HUES64 (cell line): ENCODE measurements around the gene KIF16B.

Source experiments
- H3K27ac ChIP-seq: 2 replicates; pipeline ENCODE4 v1.7.0; 2013; ENCODE audit warnings: low read depth, low read length, inconsistent platforms
- H3K27me3 ChIP-seq: 2 replicates; pipeline ENCODE4 v1.6.1; 2013; ENCODE audit warnings: mild to moderate bottlenecking, low read length; ENCODE audit not compliant: insufficient read depth
- H3K36me3 ChIP-seq: 2 replicates; pipeline ENCODE4 v1.6.1; 2013; ENCODE audit warnings: mild to moderate bottlenecking, low read length; ENCODE audit not compliant: insufficient read depth
- H3K4me1 ChIP-seq: 2 replicates; pipeline ENCODE4 v1.6.1; 2013; ENCODE audit warnings: mild to moderate bottlenecking, low read length, moderate library complexity; ENCODE audit not compliant: insufficient read depth
- H3K4me3 ChIP-seq: 2 replicates; pipeline ENCODE4 v1.5.1; 2013; ENCODE audit warnings: mild to moderate bottlenecking, low read length, moderate library complexity
- H3K9ac ChIP-seq: 2 replicates; pipeline ENCODE4 v1.6.1; 2013; ENCODE audit warnings: mild to moderate bottlenecking, low read depth, low read length
- H3K9me3 ChIP-seq: 2 replicates; pipeline ENCODE4 v1.6.1; 2013; ENCODE audit warnings: low read depth, low read length; ENCODE audit not compliant: insufficient read depth
- WGBS: fragments of 150-250, 120-280 bp; methylation state at CpG from one replicate; pipeline ENCODE4 v1.1.7; 2013; ENCODE audit warnings: missing lambda C conversion rate; 5-methylcytosine and 5-hydroxymethylcytosine counted together

KIF16B gene

DNA sequence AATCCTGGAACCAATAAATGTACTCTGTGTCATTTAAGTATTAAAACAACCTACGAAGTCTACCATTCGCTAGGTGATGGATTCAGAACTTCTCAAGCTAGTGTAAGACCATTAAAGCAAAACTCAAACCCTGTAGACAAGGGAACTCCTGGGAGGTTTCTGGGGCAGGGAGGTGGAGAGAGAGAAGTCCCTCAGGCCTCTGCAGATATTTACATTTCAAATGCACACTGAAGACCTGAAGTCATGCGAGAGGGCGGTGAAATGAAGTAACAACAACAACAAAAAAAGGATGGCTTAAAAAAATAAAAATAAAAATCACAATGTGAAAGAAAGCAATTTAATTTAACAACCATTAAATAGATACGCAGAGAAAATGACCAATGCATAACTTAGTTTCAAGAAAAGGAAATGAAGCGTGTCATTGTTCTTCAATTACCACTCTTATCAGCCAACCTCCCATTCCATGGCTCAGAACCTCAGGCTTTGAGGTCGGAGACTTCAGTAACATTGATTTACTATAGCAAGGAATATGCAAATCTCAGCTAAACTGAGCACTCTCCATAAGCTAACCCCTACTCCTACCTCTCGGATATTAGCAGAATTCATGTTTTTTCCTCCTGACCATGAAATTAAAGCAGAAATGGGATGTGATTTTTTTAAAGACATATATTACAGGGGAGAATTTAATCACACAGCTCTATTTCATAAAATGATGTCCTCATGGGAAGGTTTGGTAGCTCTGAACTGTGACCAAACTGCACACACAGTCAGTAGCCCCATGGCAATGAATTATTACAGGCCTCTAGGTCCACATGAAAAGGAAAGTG lies 140.6 kb downstream of the KIF16B start:
- Histone ChIP-seq H3K4me3 (no peak overlapping the region), H3K9ac (no peak overlapping the region), H3K27ac (no peak overlapping the region), H3K9me3 (no peaks in the 10 kb centered on the region), H3K4me1 (peaks cover 13% of the 10 kb centered on the region; the same call in 1 of the 2 replicates), H3K36me3 (peaks cover 6% of the 10 kb centered on the region; the same call in 1 of the 2 replicates), H3K27me3 (no peaks in the 10 kb centered on the region)
- WGBS = 80% methylated on average over 6 of the region's 8 CpGs

DNA sequence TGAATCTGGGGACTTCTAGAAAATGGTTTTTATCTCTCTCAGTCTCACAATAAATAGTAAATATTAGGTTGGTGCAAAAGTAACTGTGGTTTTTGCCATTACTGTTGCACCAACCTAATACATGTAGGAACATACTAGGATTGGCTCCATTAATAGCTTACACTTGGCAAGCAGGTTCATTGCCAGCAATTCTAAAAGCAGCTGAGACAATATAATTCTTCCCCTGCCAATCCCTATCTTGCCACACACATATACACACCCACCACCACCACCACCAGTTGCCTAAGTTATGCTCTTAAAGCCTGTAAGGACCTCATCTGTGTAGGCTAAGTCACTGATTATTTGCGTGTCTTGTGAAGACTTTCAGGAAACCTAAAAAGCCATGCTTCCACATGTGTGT lies 145.1 kb downstream of the KIF16B start:
- H3K9ac ChIP-seq = no peak overlapping the region
- WGBS = 92% methylated on average over 1 of the region's 1 CpG
- H3K4me3 ChIP-seq = no peak overlapping the region
- H3K36me3 ChIP-seq = peaks cover 13% of the 10 kb centered on the region
- H3K27me3 ChIP-seq = no peaks in the 10 kb centered on the region
- no peaks in the 10 kb centered on the region for H3K9me3 ChIP-seq
- H3K27ac ChIP-seq = no peak overlapping the region
- H3K4me1 ChIP-seq = peaks cover 12% of the 10 kb centered on the region; the same call in 1 of the 2 replicates

DNA sequence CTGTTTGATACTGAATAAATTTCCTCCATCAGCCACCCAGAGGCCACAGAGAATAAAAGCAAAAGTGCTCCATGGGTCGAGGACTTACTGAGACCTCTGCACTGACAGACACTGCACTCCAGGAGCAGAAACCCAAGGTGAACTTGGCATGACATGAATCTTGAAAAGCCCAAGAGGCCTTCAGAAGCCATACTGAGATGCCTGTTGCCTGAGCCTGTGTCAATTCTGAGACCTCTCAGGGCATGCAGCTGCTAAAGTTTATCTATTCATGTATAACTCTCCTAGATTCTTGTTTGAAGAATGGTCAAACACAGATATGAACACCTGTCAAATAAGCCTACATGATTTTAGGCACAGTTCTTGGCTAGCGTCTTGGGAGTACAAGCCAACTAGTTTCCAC lies 145.7 kb downstream of the KIF16B start:
- 91% methylated on average over 2 of the region's 2 CpGs for WGBS
- no peaks in the 10 kb centered on the region for H3K27me3 ChIP-seq
- H3K9me3 ChIP-seq = no peaks in the 10 kb centered on the region
- no peak overlapping the region for H3K27ac ChIP-seq
- peaks cover 13% of the 10 kb centered on the region for H3K36me3 ChIP-seq
- H3K9ac ChIP-seq = no peak overlapping the region
- H3K4me3 ChIP-seq = no peak overlapping the region
- H3K4me1 ChIP-seq = peaks cover 7% of the 10 kb centered on the region; the same call in 1 of the 2 replicates

DNA sequence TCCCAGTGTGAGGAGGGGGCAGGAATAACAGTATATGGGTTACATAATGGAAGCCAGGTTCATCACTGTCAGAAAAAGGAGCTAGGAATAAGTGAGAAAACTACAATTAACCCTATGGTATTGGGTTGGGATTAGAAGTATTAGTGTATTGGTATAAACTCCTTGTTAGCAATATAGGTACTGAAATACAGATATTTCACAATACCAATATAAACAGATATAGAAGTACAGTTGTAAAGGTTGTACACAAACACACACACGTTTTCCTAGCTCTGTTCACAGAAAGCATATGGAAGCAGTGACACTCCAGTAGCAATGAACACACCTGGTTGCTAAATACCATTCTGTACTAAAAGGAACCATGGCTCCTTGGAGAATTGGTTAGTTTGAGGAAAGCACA lies 148.5 kb downstream of the KIF16B start:
- Histone ChIP-seq H3K36me3 (peaks cover 13% of the 10 kb centered on the region), H3K9ac (no peak overlapping the region), H3K4me3 (no peak overlapping the region), H3K4me1 (peaks cover 14% of the 10 kb centered on the region), H3K9me3 (no peaks in the 10 kb centered on the region), H3K27me3 (no peaks in the 10 kb centered on the region), H3K27ac (no peak overlapping the region)
- 100% methylated on average over 1 of the region's 1 CpG for WGBS

DNA sequence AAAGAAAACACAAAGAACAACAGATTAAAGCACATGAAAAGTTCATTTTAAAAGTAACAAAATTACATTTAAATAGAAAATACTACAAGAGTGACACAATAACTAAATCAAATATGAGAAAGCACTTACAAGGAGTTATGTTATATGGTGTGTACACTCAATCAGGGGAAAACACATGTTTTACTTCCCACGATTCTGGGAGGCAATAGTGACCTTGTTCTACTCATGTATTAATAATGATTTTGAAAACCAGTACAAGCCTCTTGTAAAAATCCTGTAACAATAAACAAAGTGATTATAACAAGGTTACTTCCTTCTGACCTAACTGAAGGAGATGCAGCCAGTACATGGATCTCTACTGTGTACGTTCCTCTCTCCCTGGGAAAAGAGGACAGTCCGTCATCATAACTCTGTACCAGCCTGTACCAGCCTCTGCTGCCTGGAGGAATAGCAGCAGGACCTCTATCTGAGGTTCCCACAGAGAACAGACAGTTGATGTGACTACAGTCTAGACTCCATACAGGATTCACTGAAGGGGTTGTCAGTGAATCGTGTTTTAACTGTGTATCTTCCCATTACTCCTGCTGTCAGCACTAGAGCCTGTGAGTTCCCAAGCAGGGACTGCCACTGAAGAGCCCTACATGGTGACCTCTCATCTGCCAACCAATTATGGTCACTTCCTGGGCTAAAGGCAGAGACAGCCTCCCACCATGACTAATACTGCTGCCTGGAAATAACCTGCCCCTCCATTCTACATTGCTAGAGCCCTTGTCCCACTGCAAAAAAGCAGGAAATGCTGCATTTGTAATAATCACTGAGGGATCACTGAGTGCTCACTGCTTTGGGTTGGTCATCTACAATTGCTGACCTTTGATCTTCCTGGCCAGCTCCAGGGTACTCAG lies 149.7 kb downstream of the KIF16B start:
- Histone ChIP-seq H3K27me3 (no peaks in the 10 kb centered on the region), H3K36me3 (peaks cover 8% of the 10 kb centered on the region), H3K9me3 (no peaks in the 10 kb centered on the region), H3K4me1 (peaks cover 14% of the 10 kb centered on the region), H3K9ac (no peak overlapping the region), H3K27ac (no peak overlapping the region), H3K4me3 (no peak overlapping the region)
- 92% methylated on average over 4 of the region's 4 CpGs for WGBS

DNA sequence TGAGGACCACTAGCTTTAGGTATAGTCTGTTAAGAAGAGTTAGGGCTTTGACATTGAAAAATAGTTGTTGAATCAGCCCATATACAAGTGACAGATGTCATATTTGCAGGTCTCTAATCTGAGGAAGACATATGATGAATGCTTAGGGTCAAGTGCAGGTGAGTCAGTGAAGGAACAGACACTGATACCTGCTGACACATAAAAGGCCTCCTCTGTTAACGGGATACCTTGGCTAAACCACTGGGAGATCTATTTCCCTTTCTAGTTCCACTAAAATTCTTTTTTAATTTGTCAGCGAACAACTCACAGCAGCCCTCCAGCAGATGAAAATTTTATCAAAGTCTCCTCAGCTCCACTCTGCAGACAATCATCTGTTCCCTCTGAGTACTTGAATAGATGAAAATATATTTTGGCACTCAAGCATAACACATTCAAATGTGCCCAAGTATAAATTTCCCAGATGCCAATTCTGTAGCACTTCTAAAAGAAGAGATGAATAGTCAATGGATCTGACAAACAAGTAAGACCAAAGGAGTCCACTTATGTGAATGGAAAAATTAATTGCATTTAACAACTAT lies 154.0 kb downstream of the KIF16B start:
- Histone ChIP-seq H3K9ac (no peak overlapping the region), H3K9me3 (no peaks in the 10 kb centered on the region), H3K36me3 (no peaks in the 10 kb centered on the region), H3K4me1 (peaks cover 14% of the 10 kb centered on the region), H3K27me3 (no peaks in the 10 kb centered on the region), H3K27ac (no peak overlapping the region), H3K4me3 (no peak overlapping the region)
- WGBS = 92% methylated on average over 2 of the region's 2 CpGs

DNA sequence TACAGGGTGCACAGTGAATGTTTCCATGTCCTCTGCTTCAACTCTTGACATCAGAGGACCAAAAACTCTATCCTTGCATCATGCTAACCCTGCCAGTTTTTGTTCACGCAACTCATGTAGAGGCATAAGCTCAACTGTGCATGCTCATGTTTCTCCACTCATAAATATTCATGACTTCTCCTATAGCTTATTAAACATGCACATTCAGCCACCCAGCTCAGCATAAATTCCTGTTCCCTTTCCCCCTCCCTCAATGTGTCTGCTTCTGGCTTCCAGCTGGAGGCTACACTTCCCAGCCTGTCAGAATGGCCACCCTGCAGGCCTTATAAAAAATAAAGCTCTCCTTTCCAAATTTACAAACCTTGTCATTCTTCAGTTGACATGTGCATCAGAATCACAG lies 154.6 kb downstream of the KIF16B start:
- H3K36me3 ChIP-seq = no peaks in the 10 kb centered on the region
- H3K4me1 ChIP-seq = peaks cover 14% of the 10 kb centered on the region
- H3K4me3 ChIP-seq = no peak overlapping the region
- no peaks in the 10 kb centered on the region for H3K9me3 ChIP-seq
- WGBS = 98% methylated on average over 1 of the region's 1 CpG
- H3K27ac ChIP-seq = no peak overlapping the region
- no peaks in the 10 kb centered on the region for H3K27me3 ChIP-seq
- H3K9ac ChIP-seq = no peak overlapping the region

DNA sequence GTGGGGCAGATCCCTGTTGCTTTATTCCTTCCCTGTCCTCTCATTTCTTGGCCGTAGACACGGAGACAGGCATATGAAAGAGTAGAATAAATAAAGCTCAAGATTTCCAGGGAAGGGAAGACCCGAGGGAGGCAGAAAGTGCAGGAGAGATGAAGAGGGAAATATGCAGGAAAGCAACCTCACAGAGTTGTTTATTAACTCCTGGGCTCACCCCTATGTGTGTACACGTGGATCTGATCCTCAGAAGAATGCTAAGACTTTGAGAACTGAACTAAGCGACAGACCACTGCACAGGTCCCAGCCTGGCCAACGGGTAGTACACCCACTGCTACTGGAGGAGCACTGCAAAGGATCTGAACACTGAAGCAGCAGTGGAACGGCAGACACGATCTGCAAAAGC lies 156.2 kb downstream of the KIF16B start:
- WGBS = 94% methylated on average over 7 of the region's 8 CpGs
- Histone ChIP-seq H3K27me3 (no peaks in the 10 kb centered on the region), H3K36me3 (no peaks in the 10 kb centered on the region), H3K9ac (no peak overlapping the region), H3K9me3 (no peaks in the 10 kb centered on the region), H3K27ac (no peak overlapping the region), H3K4me1 (peaks cover 10% of the 10 kb centered on the region), H3K4me3 (no peak overlapping the region)

DNA sequence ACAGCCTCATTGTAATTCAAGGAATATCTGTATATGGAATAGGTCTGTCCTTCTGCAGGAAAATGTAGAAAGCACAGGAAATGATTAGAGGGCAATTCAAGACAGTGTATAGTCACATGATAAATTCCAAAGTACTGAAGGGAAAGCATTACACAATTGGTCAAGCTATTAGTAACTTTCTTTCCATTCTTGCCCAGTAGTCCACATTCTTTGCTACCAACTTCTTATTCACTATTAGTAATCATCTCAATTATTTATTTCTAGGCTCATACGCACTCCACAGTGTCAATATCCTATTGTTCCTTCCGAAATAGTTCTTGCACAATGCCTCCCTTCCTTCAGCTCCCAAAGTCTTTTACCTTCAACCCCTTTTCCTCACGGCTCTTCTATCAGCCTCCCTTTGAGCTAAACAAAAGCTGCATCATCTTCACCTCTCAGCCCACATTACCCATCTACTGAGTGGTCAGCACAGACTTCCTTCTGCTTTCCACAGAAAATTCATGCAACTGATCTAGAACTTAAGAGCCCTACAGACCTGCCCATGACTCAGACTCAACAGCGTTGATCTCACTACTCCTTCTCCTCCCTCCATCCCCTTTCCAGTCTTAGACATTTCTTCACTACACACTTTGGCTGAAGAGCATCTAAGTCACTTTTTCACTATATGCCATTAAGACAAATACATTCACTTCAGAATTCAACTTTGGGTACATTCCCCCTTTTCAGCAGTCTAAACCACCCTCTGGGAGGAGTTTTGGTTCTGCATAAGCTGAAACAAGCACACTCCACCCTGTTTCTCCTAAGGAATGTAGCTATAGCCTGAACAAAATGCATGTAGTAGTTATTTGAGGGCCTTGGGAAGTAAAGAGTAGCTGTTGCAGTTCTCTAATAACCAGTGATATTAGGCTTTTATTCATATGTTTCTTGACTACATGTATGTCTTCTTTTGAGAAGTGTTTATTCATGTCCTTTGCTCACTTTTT lies 157.9 kb downstream of the KIF16B start:
- Histone ChIP-seq H3K36me3 (no peaks in the 10 kb centered on the region), H3K9me3 (0 out of 2 replicates have a peak, but pooled peaks cover 3% of the 10 kb centered on the region), H3K4me3 (no peak overlapping the region), H3K9ac (no peak overlapping the region), H3K27ac (no peak overlapping the region), H3K4me1 (no peaks in the 10 kb centered on the region), H3K27me3 (no peaks in the 10 kb centered on the region)
- 94% methylated on average over 4 of the region's 4 CpGs for WGBS

DNA sequence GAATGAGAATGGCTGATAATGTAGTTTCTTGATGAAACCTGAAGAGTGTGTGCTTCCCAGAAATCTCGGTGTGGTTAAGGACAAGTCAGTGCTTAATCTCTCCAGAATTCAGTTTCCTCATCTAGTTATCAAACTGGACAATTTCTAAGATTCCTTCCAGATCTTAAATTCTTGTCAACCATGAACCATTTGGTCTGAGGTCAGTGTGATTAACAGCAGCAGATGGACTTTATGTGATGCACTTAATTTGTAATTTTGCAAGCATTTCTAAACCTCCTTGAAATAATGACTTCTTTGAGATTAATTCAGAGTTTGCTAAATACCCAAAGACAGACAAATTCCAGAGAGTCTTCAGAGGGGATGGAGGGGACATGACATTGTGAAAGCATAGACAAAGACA lies 160.3 kb downstream of the KIF16B start:
- Histone ChIP-seq H3K27me3 (no peaks in the 10 kb centered on the region), H3K9ac (no peak overlapping the region), H3K9me3 (0 out of 2 replicates have a peak, but pooled peaks cover 3% of the 10 kb centered on the region), H3K36me3 (no peaks in the 10 kb centered on the region), H3K4me3 (no peak overlapping the region), H3K4me1 (no peaks in the 10 kb centered on the region), H3K27ac (no peak overlapping the region)
- 100% methylated on average over 1 of the region's 1 CpG for WGBS
